ENCODE results near the gene IFITM1. TPM values are rescaled to one million over a fixed set of nuclear protein-coding genes. Genes with fewer than 3 reads are reported as not detected.

The IFITM1 gene
- total RNA-seq, 1 experiment from 2014 or later, result 1,883 TPM

Other genes with a start within 250 kb of the IFITM1 start
- gene SCGB1C1, start 121.0 kb upstream of the IFITM1 start, total RNA-seq (2014; rRNA removed; shearing (Covaris generic)), result not detected in 2 replicates
- gene BET1L, start 106.6 kb upstream of the IFITM1 start, total RNA-seq (2014; rRNA removed; shearing (Covaris generic)), result 28.9 and 30.5 TPM in 2 replicates
- gene RIC8A, start 106.3 kb upstream of the IFITM1 start, total RNA-seq (2014; rRNA removed; shearing (Covaris generic)), result 171 and 178 TPM in 2 replicates
- gene SIRT3, start 77.7 kb upstream of the IFITM1 start, total RNA-seq (2014; rRNA removed; shearing (Covaris generic)), result 10.8 and 12.5 TPM in 2 replicates
- 162 and 239 TPM in 2 replicates for gene PSMD13, start 77.1 kb upstream of the IFITM1 start, total RNA-seq (2014; rRNA removed; shearing (Covaris generic))
- not detected in 2 replicates for gene NLRP6, start 35.6 kb upstream of the IFITM1 start, total RNA-seq (2014; rRNA removed; shearing (Covaris generic))
- gene PGGHG, start 24.9 kb upstream of the IFITM1 start, total RNA-seq (2014; rRNA removed; shearing (Covaris generic)), result 5.2 and 8.5 TPM in 2 replicates
- not detected in 2 replicates for gene IFITM5, start 14.5 kb upstream of the IFITM1 start, total RNA-seq (2014; rRNA removed; shearing (Covaris generic))
- gene IFITM2, start 6.2 kb upstream of the IFITM1 start, total RNA-seq (2014; rRNA removed; shearing (Covaris generic)), result 80.0 and 89.8 TPM in 2 replicates
- 821 and 984 TPM in 2 replicates for gene IFITM3, start 6.8 kb downstream of the IFITM1 start, total RNA-seq (2014; rRNA removed; shearing (Covaris generic))
- gene B4GALNT4, start 55.5 kb downstream of the IFITM1 start, total RNA-seq (2014; rRNA removed; shearing (Covaris generic)), result 2.8 and 9.4 TPM in 2 replicates
- 7.9 and 10.6 TPM in 2 replicates for gene PKP3, start 80.2 kb downstream of the IFITM1 start, total RNA-seq (2014; rRNA removed; shearing (Covaris generic))
- gene SIGIRR, start 101.0 kb downstream of the IFITM1 start, total RNA-seq (2014; rRNA removed; shearing (Covaris generic)), result 2.5 and 3.4 TPM in 2 replicates
- 0.20 TPM in 1 of 2 replicates, not detected in the other for gene ANO9, start 128.0 kb downstream of the IFITM1 start, total RNA-seq (2014; rRNA removed; shearing (Covaris generic))
- 27.5 and 35.5 TPM in 2 replicates for gene PTDSS2, start 136.2 kb downstream of the IFITM1 start, total RNA-seq (2014; rRNA removed; shearing (Covaris generic))
- 169 and 259 TPM in 2 replicates for gene RNH1, start 193.2 kb downstream of the IFITM1 start, total RNA-seq (2014; rRNA removed; shearing (Covaris generic))
- gene HRAS, start 221.5 kb downstream of the IFITM1 start, total RNA-seq (2014; rRNA removed; shearing (Covaris generic)), result 56.9 and 110 TPM in 2 replicates
- gene LRRC56, start 223.5 kb downstream of the IFITM1 start, total RNA-seq (2014; rRNA removed; shearing (Covaris generic)), result 0.25 and 0.34 TPM in 2 replicates
- 1.1 and 3.8 TPM in 2 replicates for gene LMNTD2, start 246.7 kb downstream of the IFITM1 start, total RNA-seq (2014; rRNA removed; shearing (Covaris generic))
- gene RASSF7, start 246.9 kb downstream of the IFITM1 start, total RNA-seq (2014; rRNA removed; shearing (Covaris generic)), result 53.4 and 56.0 TPM in 2 replicates